Muscle of arm (tissue), 14 donors: Measurements from ENCODE around the gene CCNYL1. TPM values are rescaled to one million over a fixed set of nuclear protein-coding genes. Genes with fewer than 3 reads are reported as not detected.
"Not testable (repeated sequence)": the region's sequence is repeated elsewhere in the genome, so short reads cannot be mapped to it uniquely, and the experiment has no call there.

ENCODE experiments used
- DNase-seq: peaks from one replicate; pipeline ENCODE4 v3.0.0-alpha.2; 2013
- long read RNA-seq, 11 donors: transcript quantifications; one replicate each; lab custom pipeline, GENCODE V29; 2026
- polyA plus RNA-seq, 12 donors: library from polyadenylated mRNA; unstranded; fragments of 120-200 nt; gene quantifications; one replicate each; pipeline ENCODE4 v1.2.1, GENCODE V29; 2013; ENCODE audit not compliant: insufficient read length in 12 of 12

CCNYL1 gene
- polyA plus RNA-seq, result 10 to 100 TPM in 9 of 12 donors, 1 to 10 TPM in 2, not detected in 1; 8.1 to 17.7 (median 13.0) TPM
- long read RNA-seq, donor 1, partial matches to known transcripts, result 15 of 16 reads
- long read RNA-seq, donor 1, other reads (novel, unspliced or antisense), result 0 of 16 reads
- long read RNA-seq, donor 2, partial matches to known transcripts, result 0 of 1 reads
- long read RNA-seq, donor 2, other reads (novel, unspliced or antisense), result 0 of 1 reads
- long read RNA-seq, donor 3, partial matches to known transcripts, result 0 of 1 reads
- long read RNA-seq, donor 3, other reads (novel, unspliced or antisense), result 0 of 1 reads
- long read RNA-seq, donor 4, result 0 reads
- long read RNA-seq, donor 5, partial matches to known transcripts, result 0 of 4 reads
- long read RNA-seq, donor 5, other reads (novel, unspliced or antisense), result 0 of 4 reads
- long read RNA-seq, donor 6, partial matches to known transcripts, result 0 of 2 reads
- long read RNA-seq, donor 6, other reads (novel, unspliced or antisense), result 0 of 2 reads
- long read RNA-seq, donor 7, result 0 reads
- long read RNA-seq, donor 8, partial matches to known transcripts, result 0 of 2 reads
- long read RNA-seq, donor 8, other reads (novel, unspliced or antisense), result 0 of 2 reads
- long read RNA-seq, donor 9, result 0 reads
- long read RNA-seq, donor 10, result 0 reads
- long read RNA-seq, donor 11, partial matches to known transcripts, result 6 of 7 reads
- long read RNA-seq, donor 11, other reads (novel, unspliced or antisense), result 0 of 7 reads

- DNase-seq, result peak; percentile 99
Observed at GRCh38 chr2:207710814-207711740, at the start of gene CCNYL1. TSS of gene CCNYL1 (plus strand) at chr2:207711640. CDS start at chr2:207711897, 257 bp downstream.

GRCh38 chr2:207662203-207662602, 49.2 kb upstream of the CCNYL1 start:
- no peak for DNase-seq

DNA sequence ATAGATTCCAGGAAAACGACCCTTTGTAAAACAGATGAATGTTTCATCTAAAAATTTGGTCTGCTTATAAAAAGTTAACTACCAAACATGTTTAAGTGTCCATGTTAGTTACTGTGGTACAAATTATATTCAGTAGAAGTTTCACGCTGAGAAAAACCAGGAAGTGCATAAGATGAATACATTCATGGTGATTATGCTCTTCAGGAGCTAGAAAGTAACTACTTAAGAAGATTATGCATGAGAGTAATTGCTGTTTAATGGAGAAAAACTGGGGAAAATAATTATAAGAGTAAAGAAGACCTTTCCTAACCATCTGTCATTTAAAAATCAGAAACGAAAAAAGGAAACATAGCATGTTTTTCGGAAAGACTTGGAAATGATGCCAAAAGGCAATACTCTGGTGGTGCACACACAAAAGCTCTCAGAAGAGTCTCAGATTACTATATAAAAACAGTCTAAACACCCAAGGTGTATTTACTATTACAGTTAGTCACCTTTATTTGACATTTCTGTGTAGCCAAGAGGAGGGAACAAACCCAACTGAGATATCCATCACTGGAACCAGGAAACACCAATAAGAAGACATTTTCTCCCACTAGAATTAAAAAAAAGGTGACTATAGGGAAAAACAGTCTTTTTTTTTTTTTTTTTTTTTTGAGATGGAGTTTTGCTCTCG, 47.4 kb upstream of the CCNYL1 start:
- DNase-seq, result no peak

DNA sequence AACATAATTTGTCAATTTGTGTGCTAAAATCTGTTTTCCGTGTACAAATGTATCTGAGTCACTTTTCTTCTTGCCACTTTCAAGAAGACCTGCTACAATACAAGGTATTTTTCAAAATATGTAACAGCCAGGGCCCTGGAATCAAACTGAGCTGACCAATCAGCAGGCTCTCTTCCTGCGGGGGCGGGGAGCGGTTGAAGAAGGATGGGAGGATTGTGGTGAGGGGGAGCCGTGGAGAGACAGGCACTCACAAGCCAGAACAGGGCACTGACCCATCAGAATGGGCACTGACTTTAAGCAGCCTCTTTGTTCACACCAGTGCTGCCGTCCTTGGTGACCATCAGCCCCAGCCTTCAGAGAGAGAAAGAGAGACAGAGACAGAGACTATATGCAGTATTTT, 40.6 kb upstream of the CCNYL1 start:
- DNase-seq, result no peak

DNA sequence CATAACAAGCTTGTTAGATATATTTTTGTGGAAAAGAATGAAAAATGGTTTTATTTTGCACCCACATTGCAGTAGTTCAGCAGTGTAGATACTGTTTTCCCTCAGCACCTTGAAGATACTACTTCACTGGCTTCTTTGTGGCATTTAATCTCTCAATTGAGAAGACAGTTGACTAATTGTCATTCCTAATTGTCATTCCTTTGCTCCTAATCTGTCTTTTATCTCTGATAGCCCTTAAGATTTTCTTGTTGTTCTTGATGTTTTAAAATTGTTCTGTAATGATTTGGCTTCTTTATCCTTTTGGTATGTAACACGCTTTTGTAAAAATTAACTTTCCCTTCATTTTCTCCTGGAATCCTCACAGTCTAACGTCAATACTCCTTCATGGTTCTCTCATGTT, 38.0 kb upstream of the CCNYL1 start:
- DNase-seq, result no peak

GRCh38 chr2:207674266-207674774, 37.1 kb upstream of the CCNYL1 start:
- DNase-seq, result no peak

GRCh38 chr2:207674826-207675225, 36.6 kb upstream of the CCNYL1 start:
- DNase-seq, result no peak

- DNase-seq, result no peak
Observed at GRCh38 chr2:207676827-207677354, 34.5 kb upstream of the CCNYL1 start.

- no peak for DNase-seq
Observed at GRCh38 chr2:207681431-207681830, 30.0 kb upstream of the CCNYL1 start.

DNA sequence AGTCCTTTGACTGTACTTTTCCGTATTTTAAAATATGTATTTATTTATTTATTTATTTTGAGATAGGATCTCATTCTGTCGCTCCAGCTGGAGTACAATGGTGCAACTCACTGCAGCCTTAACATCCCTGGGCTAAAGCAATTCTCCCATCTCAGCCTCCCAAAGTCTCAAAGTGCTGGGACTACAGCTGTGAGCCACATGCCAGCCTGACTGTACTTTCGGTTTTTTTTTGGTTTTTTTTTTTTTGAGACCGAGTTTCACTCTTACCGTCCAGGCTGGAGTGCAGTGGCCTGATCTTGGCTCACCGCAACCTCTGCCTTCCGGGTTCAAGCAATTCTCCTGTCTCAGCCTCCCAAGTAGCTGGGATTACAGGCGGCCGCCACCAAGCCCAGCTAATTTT, 28.9 kb upstream of the CCNYL1 start:
- DNase-seq, result no peak

DNA sequence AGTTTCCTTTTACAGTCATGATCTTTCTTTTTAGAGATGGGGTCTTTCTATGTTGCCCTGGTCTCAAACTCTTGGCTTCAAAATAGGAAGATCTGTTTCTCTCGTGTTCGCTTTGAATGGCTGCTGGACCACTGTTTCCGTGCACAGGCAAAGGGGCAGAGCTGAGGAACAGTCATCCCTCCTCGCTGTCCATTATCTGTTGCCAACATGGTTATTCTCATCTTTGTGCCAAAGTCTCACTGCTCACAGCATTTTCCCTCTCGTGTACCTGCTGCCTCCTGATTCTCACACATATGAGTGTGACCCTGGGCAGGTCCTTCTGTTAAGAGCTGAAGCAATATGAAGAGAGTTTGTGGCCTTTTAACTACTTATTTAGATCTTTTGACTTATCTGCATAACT, 28.0 kb upstream of the CCNYL1 start:
- DNase-seq, result no peak

GRCh38 chr2:207683879-207684627, 27.4 kb upstream of the CCNYL1 start:
- no peak for DNase-seq

DNA sequence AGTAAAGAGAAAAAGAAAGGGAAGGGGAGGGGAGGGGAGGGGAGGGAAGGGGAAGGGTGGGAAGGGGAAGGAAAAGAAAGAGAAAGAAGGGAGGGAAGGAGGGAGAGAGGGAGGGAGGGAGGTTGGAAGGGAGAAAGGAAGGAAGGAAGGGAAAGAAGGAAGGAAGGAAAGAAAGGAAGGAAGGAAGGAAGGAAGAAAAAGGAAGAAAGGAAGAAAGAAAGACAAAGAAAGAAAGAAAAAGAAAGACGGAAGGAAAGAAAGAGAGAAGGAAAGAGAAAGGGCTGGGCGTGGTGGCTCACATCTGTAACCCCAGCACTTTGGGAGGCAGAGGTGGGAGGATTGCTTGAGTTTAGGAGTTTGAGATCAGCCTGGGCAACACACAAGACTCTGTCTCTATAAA, 24.6 kb upstream of the CCNYL1 start:
- no peak for DNase-seq

GRCh38 chr2:207688597-207688996, 22.8 kb upstream of the CCNYL1 start:
- DNase-seq, result no peak

- DNase-seq, result not testable (repeated sequence)
Observed at GRCh38 chr2:207690845-207691461, 20.5 kb upstream of the CCNYL1 start.

GRCh38 chr2:207692206-207693065, 19.0 kb upstream of the CCNYL1 start:
- DNase-seq, result no peak

DNA sequence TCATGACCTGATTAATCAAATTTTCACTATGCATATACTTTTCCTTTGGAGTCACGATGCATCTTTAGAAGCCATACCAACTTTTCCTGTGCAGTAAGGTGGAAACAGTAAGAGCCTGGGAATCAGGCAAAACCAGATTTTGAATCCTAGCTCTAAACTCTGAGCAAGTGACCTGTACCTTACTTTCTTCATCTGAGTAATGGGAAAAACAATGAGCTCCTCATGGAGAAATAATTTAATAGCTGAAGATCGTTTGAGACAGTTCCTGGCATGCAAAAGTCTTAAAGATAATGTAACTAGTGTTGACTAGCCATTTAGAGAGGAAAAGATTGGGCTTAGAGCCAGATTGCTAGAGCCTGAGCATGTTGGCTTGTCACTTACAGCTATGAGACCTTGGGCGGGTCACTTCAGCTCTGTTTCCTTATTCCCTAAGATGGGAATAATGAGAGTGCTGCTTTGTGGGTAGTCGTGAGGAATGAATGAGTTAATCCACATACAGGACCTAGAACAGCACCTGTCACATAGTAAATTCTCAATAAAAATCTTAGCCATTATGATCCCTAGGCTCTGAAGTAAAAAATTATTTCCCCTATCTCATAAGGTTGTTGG, 17.7 kb upstream of the CCNYL1 start:
- DNase-seq, result no peak

GRCh38 chr2:207694811-207695281, 16.6 kb upstream of the CCNYL1 start:
- DNase-seq, result no peak
